AG10803 (cell line): ENCODE measurements around the gene PLK2.
A peak's percentile ranks its signal among the peaks of the same experiment; 100 is the strongest.

Experiments used
- DNase-seq: peaks from one replicate; pipeline ENCODE4 v3.0.0; 2010; ENCODE audit warnings: low read depth
- H3K4me3 ChIP-seq: 2 replicates; pipeline ENCODE4 v1.5.1; 2011; ENCODE audit warnings: mild to moderate bottlenecking, low read length, control low read depth
- CTCF ChIP-seq: conservative IDR thresholded peaks from 2 replicates; pipeline ENCODE4 v1.5.1; 2011; ENCODE audit warnings: mild to moderate bottlenecking, low read length, control low read depth, inconsistent platforms

Gene PLK2

GRCh38 chr5:58451732-58452565, 7.9 kb downstream of the PLK2 start:
- peak; percentile 22 for DNase-seq
- no peak for TF ChIP-seq CTCF
- no peak overlapping the region for H3K4me3 ChIP-seq

DNA sequence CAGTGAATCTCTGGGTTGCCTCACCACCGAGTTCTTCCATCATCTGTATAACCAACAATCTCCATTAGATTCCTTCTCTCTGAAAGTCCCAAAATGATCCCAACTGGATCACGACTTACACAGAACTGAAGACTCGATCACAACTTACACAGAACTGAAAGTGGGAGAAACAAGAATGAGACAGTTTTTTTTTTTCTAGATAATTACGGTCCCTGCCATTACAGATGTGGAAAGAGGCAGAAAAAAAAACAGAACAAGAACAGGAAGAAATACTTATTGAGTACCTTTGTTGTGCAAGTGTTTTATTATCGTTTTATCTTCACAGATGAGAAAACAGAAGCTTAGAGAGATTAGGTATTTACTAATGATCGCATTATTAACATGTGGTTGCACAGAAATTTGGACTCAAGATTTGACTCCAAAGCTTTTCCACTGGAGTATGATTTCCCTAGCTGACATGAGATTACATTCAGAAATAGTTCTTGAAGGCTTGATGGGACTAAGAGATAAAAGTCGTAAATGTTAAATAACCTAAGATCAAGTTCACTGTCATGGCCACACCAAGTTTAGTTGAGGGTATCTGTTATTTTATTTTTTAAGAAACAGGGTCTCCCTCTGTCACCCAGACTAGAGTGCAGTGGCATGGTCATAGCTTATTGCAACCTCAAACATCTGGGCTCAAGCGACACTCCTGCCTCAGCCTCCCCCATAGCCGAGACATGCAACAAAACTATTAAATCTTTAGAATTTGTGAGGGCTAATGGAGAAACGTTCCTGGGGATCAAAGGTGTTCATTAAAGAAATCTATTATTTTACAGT, 8.9 kb downstream of the PLK2 start:
- no peak for DNase-seq
- no peak overlapping the region for H3K4me3 ChIP-seq
- no peak for TF ChIP-seq CTCF

DNA sequence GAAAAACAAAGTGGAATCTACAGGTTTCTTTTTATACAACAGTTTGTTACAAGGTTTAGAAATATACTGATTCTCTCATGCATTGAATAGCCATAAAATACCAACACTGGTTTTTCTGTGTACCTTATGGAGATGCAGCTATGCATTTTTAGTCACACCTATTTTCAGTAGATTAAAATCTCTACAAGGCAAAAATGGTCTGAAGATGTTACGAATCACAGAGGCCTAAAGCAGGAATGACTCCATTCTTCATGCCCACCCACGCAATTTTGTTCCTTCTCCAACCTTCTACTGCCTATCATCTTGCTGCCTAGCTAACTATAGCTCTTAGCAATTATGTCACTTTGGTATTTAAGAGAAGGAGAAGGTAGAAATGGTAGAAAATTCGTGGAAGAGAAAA, 9.9 kb downstream of the PLK2 start:
- H3K4me3 ChIP-seq: no peak overlapping the region
- no peak for DNase-seq
- no peak for TF ChIP-seq CTCF

- H3K4me3 ChIP-seq: no peak overlapping the region
- peak; percentile 50 for DNase-seq
- no peak for TF ChIP-seq CTCF
Measured at GRCh38 chr5:58447226-58447625, 12.7 kb downstream of the PLK2 start.

DNA sequence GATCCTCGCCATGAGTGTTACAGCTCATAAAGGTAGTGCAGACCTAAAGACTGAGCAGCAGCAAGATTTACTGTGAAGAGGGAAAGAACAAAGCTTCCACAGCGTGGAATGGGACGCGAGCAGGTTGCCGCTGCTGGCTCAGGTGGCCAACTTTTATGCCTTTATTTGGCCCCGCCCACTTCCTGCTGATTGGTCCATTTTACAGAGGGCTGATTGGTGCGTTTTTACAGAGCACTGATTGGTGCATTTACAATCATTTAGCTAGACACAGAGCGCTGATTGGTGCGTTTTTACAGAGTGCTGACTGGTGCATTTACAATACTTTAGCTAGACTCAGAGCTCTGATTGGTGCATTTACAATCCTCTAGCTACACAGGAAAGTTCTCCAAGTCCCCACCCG, 13.9 kb downstream of the PLK2 start:
- TF ChIP-seq CTCF: no peak
- no peak for DNase-seq
- no peak overlapping the region for H3K4me3 ChIP-seq

- no peak overlapping the region for H3K4me3 ChIP-seq
- no peak for TF ChIP-seq CTCF
- DNase-seq: no peak
Measured at GRCh38 chr5:58444805-58445204, 15.1 kb downstream of the PLK2 start.

- no peak for DNase-seq
- no peak overlapping the region for H3K4me3 ChIP-seq
- TF ChIP-seq CTCF: no peak
Measured at GRCh38 chr5:58440901-58441460, 18.9 kb downstream of the PLK2 start.
